GM13977 (cell line): ENCODE data around the gene ATXN7L1.

Source experiments
- DNase-seq: peaks from one replicate; pipeline ENCODE4 v3.0.0; 2012; ENCODE audit warnings: low spot score
- CTCF ChIP-seq: IDR thresholded peaks from 2 replicates; pipeline ENCODE4 v1.5.1; 2012; ENCODE audit warnings: mild to moderate bottlenecking, control low read depth; ENCODE audit not compliant: insufficient read depth; ENCODE audit errors: extremely low read depth, missing control alignments
- in situ Hi-C: fragments of 300-500 bp; cut with MboI; formaldehyde crosslinking; loops from one replicate; pipeline ENCODE4 v1.12.0; 2022; ENCODE audit warnings: low sequenced_read_pairs, low pct_unique_long_range_greater_than_20kb, mixed read lengths, inconsistent platforms; ENCODE audit not compliant: unreplicated experiment

The ATXN7L1 gene

GRCh38 chr7:105689067-105689819 is 187.2 kb downstream of the ATXN7L1 start:
- TF ChIP-seq CTCF: no peak
- DNase-seq: no peak
- in situ Hi-C loops: no loop called here

DNA sequence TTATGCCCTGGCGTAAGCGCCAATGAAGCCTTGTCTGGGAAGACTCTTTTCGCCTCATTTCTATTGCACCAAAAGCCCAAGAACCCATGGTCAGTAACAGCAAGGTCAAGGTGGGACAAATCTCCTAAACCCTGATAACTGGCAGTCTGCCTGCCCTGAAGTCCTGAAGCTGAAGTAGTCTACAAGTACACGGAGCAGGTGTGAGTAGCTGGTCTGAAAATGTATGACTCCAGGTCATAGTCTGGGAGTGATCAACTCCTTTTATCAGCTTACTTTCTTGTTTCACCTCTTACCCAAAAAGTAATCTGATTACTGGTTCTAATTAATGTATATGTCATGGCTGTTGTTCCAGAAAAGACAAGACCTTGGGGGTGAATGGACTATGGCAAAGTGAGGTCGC is 187.8 kb downstream of the ATXN7L1 start:
- in situ Hi-C loops: no loop called here
- TF ChIP-seq CTCF: no peak
- DNase-seq: no peak

DNA sequence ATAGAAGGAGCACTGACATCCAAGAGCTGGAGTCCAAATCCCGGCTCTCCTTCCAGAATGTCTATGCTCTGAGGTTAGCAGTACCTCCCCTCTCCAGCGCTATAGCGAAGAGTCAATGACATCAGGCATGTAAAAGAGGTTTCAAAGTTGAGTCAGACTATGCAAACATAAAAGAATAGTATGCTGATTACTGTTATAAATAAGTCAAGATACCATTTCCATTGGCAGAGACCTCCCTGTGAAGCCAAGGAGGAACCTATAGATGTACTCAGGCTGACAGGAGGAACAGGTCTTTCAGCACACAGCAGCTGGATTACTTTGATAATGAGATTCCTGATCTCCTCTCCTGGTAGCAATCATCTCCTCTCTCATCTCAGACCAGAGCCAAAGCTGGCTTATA is 191.2 kb downstream of the ATXN7L1 start:
- in situ Hi-C loops: no loop called here
- no peak for TF ChIP-seq CTCF
- DNase-seq: no peak

DNA sequence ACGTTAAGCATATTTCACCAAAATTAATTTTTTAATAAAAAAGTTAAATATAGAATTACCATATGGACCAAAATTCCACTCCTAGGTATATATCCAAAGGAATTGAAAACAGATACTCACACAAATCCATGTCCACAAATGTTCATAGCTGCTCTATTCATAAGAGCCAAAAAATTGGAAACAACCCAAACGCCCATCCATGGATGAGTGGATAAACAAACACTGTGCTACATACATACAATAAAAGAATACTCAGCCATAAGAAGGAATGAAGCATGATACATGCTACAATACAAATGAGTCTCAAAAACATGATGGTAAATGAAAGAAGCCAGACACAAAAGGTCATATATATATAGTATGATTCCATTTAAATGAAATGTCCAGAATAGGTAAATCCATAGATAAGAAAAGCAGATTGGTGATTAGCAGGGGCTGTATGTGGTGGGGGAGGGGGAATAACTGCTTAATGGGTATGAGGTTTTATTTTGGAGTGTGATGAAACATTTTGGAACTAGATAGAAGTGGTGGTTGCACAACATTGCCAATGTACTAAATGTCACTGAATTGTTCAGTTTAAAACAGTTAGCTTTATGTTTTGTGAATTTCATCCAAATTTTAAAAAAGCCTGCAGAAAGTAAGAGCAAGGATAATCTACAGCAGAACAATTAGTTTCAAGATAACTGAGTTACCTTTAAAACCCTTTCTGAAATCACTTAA is 193.9 kb downstream of the ATXN7L1 start:
- in situ Hi-C loops: no loop called here
- DNase-seq: no peak
- no peak for TF ChIP-seq CTCF

GRCh38 chr7:105680505-105681187 is 195.8 kb downstream of the ATXN7L1 start:
- DNase-seq: no peak
- TF ChIP-seq CTCF: no peak
- in situ Hi-C loops: no loop called here

DNA sequence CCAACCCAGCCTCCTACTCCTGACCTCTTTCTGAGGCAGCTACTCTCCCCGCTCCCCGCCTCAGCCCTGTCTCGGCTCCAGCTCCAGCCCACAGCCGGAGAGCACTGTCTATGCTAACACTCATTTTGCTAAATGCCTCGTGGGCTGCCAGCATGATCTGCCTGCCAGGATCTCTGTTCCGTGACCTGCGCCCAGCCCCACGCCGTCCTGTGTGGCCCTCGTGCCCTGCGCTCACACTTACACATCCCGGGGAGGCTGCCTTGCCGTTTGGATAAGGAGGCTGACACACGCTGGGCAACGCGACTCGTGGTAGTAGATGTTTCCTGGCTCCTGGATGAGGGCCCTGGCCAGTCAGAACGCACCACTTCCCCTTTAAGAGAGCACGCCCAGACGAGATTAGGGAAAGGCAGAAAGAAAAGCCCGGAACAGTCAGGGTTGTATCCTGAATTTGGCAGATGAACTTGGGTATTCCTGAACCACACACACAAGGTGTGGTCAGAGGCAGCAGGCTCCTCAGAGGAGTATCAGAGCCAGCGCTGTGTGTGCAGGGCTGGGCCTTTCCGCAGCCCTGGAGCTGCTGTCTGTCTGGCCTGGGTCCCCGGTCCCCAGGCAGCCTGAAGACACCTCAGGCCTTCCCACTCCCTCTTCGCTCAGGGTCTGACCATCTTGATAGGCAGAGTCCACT is 197.4 kb downstream of the ATXN7L1 start:
- TF ChIP-seq CTCF: no peak
- peak; percentile 36 for DNase-seq
- in situ Hi-C loops: no loop called here
